Pons (tissue), 1 donor: Measurements from ENCODE around the gene ZNF302.

Experiments
- DNase-seq: peaks from one replicate; pipeline ENCODE4 v3.0.0-alpha.2; 2016; ENCODE audit warnings: low spot score

Gene ZNF302

DNA sequence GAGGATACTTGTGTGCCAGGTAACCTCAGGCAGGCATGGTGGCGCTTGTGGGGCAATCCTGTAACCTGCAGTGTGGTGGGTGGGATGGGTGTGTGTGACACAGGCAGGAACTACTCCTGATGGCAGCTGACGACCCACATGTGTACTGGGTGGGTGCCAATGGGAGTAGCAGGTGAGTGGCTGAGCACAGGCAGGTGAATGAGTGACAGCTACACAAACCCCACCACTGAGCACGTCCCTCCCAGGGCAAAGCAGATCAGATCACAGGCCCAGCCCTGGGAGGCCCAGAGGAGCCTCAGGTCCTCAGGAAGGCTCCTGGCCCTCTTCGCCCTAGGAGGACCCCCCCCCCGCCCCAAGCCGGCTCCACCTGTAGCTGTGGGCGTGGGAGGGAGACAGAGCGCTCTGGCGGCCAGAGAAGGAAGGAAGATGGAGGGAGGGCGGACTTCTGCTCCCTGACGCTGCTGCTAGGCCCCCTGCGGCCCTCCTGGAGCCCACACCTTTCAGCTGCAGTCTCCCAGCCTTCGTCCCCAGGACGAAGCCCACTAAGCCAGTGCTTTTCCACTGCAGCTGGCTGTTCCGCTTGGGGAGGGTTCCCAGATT lies 55.2 kb downstream of the ZNF302 start:
- DNase-seq: no peak

DNA sequence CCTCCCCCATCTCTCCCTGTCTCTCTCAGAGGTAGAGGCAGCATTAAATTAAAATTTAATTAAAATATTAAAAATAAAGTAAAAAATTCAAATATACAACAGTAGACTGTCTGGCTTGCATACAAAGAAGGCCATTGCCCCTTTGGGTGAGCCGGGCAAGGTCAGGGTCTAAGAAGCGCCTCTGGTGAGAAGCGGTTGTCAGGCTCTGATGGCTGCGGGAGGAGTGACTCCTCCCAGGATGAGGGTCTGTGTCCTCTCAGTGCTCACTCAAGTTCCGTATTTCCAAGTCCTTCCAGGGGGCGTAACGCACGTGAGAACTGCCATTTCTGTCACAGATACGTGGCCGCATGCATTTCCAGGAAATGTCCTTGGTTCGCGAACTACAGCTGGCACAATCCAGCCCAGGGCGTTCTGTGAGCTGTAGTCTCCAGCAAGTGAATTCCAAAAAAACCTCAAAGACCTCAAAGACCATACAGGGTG lies 55.8 kb downstream of the ZNF302 start:
- DNase-seq: no peak

DNA sequence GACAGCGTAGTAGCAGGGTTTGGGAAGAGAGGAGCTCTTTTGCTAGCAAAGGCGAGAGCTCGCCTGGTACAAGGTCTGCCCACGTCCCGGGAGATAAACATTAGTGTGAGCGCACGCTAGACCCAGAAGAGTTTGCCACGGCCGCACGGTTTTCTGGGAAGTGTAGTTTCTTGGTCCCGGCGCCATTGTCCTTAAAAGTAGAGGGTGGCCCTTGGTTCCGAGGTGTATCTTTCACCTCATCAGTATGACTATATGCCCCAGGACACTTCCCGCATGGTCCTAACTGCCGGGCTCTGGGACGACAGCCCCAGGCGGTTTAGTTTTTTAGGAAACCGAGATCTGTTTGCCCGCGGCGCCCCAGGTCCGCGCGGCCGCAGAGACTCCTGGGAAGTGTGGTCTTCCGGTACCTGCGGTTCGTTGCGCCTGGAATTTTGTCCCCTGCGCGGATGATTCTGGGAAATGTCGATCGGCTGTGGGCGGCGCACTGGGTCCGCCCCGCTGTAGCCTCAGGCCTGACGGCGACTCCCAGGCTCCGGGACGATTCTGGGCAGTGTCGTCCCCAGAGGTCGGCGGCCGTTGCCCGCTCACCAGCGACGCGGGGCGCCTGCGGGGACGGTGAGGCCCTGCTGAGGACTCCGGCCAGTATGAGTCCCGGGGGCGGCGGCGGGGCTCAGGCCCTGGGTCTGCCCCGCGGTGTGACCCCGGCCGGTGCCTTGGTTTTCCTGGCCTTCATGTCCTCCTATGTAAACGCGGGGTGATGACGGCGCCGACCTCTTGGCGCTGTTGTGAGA lies 56.5 kb downstream of the ZNF302 start, which contains the start of gene ZNF181:
ZNF181 (plus strand) TSS at position 498 of the 791 bp plus-strand sequence. CDS start 795 bp downstream, outside the sequence.
- DNase-seq: peak; percentile 94

GRCh38 chr19:34734537-34735103 lies 57.1 kb downstream of the ZNF302 start:
- no peak for DNase-seq
